Stimulated activated naive CD4-positive, alpha-beta T cell (primary cell): ENCODE results near the gene OR7G1.
"Not testable (repeated sequence)": the region's sequence is repeated elsewhere in the genome, so short reads cannot be mapped to it uniquely, and the experiment has no call there.

Experiments
- DNase-seq, 6 experiments: peaks; one replicate each; lab custom pipeline; 2025; lab: John Stamatoyannopoulos, UW

OR7G1 gene

DNA sequence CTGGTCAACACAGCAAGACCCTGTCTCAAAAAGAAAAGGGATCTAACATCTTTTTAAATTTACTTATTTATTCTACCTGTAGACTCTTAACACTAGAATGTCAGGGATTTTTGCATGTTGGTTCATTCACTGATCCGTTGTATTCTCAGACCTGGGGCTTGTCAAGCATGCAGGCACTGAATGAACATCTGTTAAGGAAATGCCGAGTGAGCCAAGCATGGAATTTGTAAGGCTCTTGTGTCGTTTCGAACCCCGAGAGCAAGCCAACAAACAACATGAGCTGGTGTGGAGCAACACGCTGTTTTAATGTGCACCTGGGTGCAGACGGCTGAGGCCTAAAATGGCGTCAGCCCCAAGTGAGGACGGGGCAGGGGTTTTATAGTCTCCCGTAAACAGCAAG lies 38.7 kb downstream of the OR7G1 start:
- no peak for DNase-seq

DNA sequence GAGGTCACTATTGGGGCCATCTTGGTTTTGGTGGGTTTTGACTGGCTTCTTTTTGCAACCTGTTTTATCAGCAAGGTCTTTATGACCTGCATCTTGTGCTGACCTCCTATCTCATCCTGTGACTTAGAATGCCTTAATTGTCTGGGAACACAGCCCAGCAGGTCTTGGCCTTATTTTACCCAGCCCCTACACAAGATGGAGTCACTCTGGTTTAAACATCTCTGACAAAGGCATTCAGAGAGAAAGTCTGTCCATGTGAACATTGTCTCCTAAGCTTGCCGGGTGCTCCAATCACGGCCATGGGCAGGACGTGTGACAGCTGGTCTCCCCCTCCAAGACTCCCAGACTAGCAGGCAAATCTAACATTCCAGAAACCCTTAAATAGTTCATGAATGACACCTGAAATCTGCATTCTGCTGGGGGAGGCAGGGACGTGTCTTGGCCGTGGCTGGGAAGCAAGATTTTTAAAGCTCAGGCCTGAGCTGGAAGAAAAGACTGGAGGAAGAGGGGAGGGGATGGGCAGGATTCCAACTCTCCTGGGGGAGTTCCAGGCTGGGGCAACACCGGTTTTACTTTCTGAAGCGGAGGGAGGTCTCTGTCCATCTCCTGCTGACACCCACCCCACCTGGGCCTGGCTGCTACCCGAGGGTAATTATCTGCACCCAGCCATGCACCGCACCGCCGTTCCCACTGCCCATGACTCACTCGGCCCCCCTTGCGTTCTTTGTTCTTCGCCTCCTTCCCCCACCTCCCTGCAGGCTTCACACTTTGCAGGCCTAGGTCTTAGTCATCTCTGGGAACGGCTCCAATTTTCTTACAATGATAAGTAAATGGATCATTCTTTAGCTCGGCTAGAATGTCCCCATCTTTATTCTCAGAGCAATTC lies 40.3 kb downstream of the OR7G1 start:
- no peak for DNase-seq

- DNase-seq = no peak
Observed at GRCh38 chr19:9073806-9074205, 41.8 kb downstream of the OR7G1 start.

GRCh38 chr19:9071720-9072119 lies 43.8 kb downstream of the OR7G1 start:
- not testable (repeated sequence) for DNase-seq

- DNase-seq = no peak
Observed at GRCh38 chr19:9070066-9070465, 45.5 kb downstream of the OR7G1 start.

- no peak for DNase-seq
Observed at GRCh38 chr19:9065457-9066014, 50.0 kb downstream of the OR7G1 start.
